H9 (cell line): Measurements from ENCODE around the gene SEC16B. TPM values are rescaled to one million over a fixed set of nuclear protein-coding genes. Genes with fewer than 3 reads are reported as not detected.

ENCODE experiments used
- DNase-seq: peaks from one replicate; pipeline ENCODE4 v3.0.0-alpha.2; 2017
- H2AFZ ChIP-seq: one replicate; pipeline ENCODE4 v1.6.1; 2013; ENCODE audit warnings: mild to moderate bottlenecking, low read length, control low read depth, moderate library complexity
- H2AK5ac ChIP-seq: 2 replicates; pipeline ENCODE4 v1.6.1; 2013; ENCODE audit warnings: low read length, control low read depth, mixed read lengths; ENCODE audit not compliant: insufficient read length
- H2BK120ac ChIP-seq: one replicate; pipeline ENCODE4 v1.6.1; 2013; ENCODE audit warnings: low read depth, mild to moderate bottlenecking, low read length, control low read depth, inconsistent platforms; ENCODE audit not compliant: poor library complexity, severe bottlenecking
- H2BK12ac ChIP-seq: 2 replicates; pipeline ENCODE4 v1.6.1; 2013; ENCODE audit warnings: low read length, control low read depth, mixed read lengths, low read depth; ENCODE audit not compliant: insufficient read length
- H2BK15ac ChIP-seq: 2 replicates; pipeline ENCODE4 v1.6.1; 2013; ENCODE audit warnings: low read depth, low read length, control low read depth
- H2BK20ac ChIP-seq: one replicate; pipeline ENCODE4 v1.6.1; 2013; ENCODE audit warnings: low read depth, mild to moderate bottlenecking, low read length, control low read depth, inconsistent platforms; ENCODE audit not compliant: poor library complexity, severe bottlenecking
- H2BK5ac ChIP-seq: 2 replicates; pipeline ENCODE4 v1.6.1; 2013; ENCODE audit warnings: low read length, control low read depth, mixed read lengths; ENCODE audit not compliant: insufficient read length
- H3K14ac ChIP-seq: 2 replicates; pipeline ENCODE4 v1.6.1; 2013; ENCODE audit warnings: low read length, control low read depth; ENCODE audit not compliant: insufficient read depth
- H3K18ac ChIP-seq: 2 replicates; pipeline ENCODE4 v1.6.1; 2013; ENCODE audit warnings: low read depth, mild to moderate bottlenecking, mixed read lengths, low read length, control low read depth; ENCODE audit not compliant: insufficient read length
- H3K23ac ChIP-seq: 2 replicates; pipeline ENCODE4 v1.6.1; 2013; ENCODE audit warnings: low read length, control low read depth, mixed read lengths, low read depth; ENCODE audit not compliant: insufficient read length
- H3K23me2 ChIP-seq: 2 replicates; pipeline ENCODE4 v1.6.1; 2013; ENCODE audit warnings: low read depth, mild to moderate bottlenecking, mixed read lengths, low read length, control low read depth; ENCODE audit not compliant: insufficient read length, poor library complexity, severe bottlenecking
- H3K27ac ChIP-seq: 2 replicates; pipeline ENCODE4 v1.5.1; 2013; ENCODE audit warnings: low read length, control low read depth, mixed read lengths, low read depth; ENCODE audit not compliant: insufficient read length
- H3K27me3 ChIP-seq: 2 replicates; pipeline ENCODE4 v1.6.1; 2013; ENCODE audit warnings: low read length, control low read depth, inconsistent platforms; ENCODE audit not compliant: insufficient read depth
- H3K4ac ChIP-seq: 2 replicates; pipeline ENCODE4 v1.6.1; 2013; ENCODE audit warnings: low read depth, mild to moderate bottlenecking, control low read depth, inconsistent platforms, low read length, moderate library complexity
- H3K4me1 ChIP-seq: 2 replicates; pipeline ENCODE4 v1.6.1; 2013; ENCODE audit warnings: low read length, control low read depth, inconsistent platforms; ENCODE audit not compliant: insufficient read depth
- H3K4me2 ChIP-seq: 2 replicates; pipeline ENCODE4 v1.6.1; 2013; ENCODE audit warnings: low read length, control low read depth, mixed read lengths; ENCODE audit not compliant: insufficient read length, insufficient read depth
- H3K56ac ChIP-seq: 2 replicates; pipeline ENCODE4 v1.6.1; 2013; ENCODE audit warnings: low read depth, mild to moderate bottlenecking, mixed read lengths, low read length, control low read depth; ENCODE audit not compliant: insufficient read length
- H3K79me1 ChIP-seq: 2 replicates; pipeline ENCODE4 v1.6.1; 2013; ENCODE audit warnings: low read depth, mild to moderate bottlenecking, moderate library complexity, low read length, control low read depth, inconsistent platforms; ENCODE audit not compliant: insufficient read depth, poor library complexity, severe bottlenecking
- H3K79me2 ChIP-seq: 2 replicates; pipeline ENCODE4 v1.6.1; 2013; ENCODE audit warnings: low read length, control low read depth, inconsistent platforms; ENCODE audit not compliant: insufficient read depth
- H3K9ac ChIP-seq: 2 replicates; pipeline ENCODE4 v1.6.1; 2013; ENCODE audit warnings: low read length, control low read depth, mixed read lengths; ENCODE audit not compliant: insufficient read length; ENCODE audit errors: extremely low read depth
- H3K9me3 ChIP-seq: one replicate; pipeline ENCODE4 v1.6.1; 2013; ENCODE audit warnings: low read depth, low read length, inconsistent platforms; ENCODE audit not compliant: control insufficient read depth
- H3T11ph ChIP-seq: one replicate; pipeline ENCODE4 v1.6.1; 2013; ENCODE audit warnings: mild to moderate bottlenecking, low read length, control low read depth, inconsistent platforms
- H4K20me1 ChIP-seq: one replicate; pipeline ENCODE4 v1.6.1; 2013; ENCODE audit not compliant: control insufficient read depth, insufficient read length, insufficient read depth
- H4K5ac ChIP-seq: 2 replicates; pipeline ENCODE4 v1.6.1; 2013; ENCODE audit warnings: low read depth, mild to moderate bottlenecking, mixed read lengths, low read length, control low read depth; ENCODE audit not compliant: insufficient read length
- H4K8ac ChIP-seq: replicated peaks from 2 replicates; pipeline ENCODE4 v1.6.1; 2013; ENCODE audit warnings: low read length, control low read depth, mixed read lengths, low read depth; ENCODE audit not compliant: insufficient read length
- H4K91ac ChIP-seq: 2 replicates; pipeline ENCODE4 v1.6.1; 2013; ENCODE audit warnings: low read depth, mild to moderate bottlenecking, moderate library complexity, mixed read lengths, low read length, control low read depth; ENCODE audit not compliant: insufficient read length
- H3K27ac Mint-ChIP-seq, 3 experiments: 2 replicates in 2 of 3; 3 replicates in 1 of 3; pipeline ENCODE4 v1.8.0; 2020 to 2021; ENCODE audit warnings: mixed read lengths in 3 of 3, mild to moderate bottlenecking in 1 of 3, moderate library complexity in 1 of 3
- H3K27me3 Mint-ChIP-seq: 2 replicates; pipeline ENCODE4 v1.8.0; 2021; ENCODE audit warnings: low read depth, mild to moderate bottlenecking, moderate library complexity, mixed read lengths
- H3K36me3 Mint-ChIP-seq, 3 experiments: 2 replicates in 2 of 3; 3 replicates in 1 of 3; pipeline ENCODE4 v1.8.0; 2020 to 2021; ENCODE audit warnings: low read depth in 3 of 3, mixed read lengths in 3 of 3; ENCODE audit not compliant: insufficient read depth in 1 of 3
- H3K4me1 Mint-ChIP-seq, 2 experiments: 2 replicates each; pipeline ENCODE4 v1.8.0; 2020; ENCODE audit warnings: mixed read lengths in 2 of 2
- H3K4me3 Mint-ChIP-seq, 2 experiments: 2 replicates in 1 of 2; 3 replicates in 1 of 2; pipeline ENCODE4 v1.8.0; 2020 to 2021; ENCODE audit warnings: mild to moderate bottlenecking in 2 of 2, mixed read lengths in 2 of 2, moderate library complexity in 1 of 2
- H3K9me3 Mint-ChIP-seq, 2 experiments: 2 replicates in 1 of 2; 3 replicates in 1 of 2; pipeline ENCODE4 v1.8.0; 2020; ENCODE audit warnings: mild to moderate bottlenecking in 2 of 2, mixed read lengths in 2 of 2, moderate library complexity in 1 of 2
- CTCF ChIP-seq: fragments of 200-600 bp; sonication (generic); conservative IDR thresholded peaks from 3 replicates; pipeline ENCODE4 v1.8.0; 2021; ENCODE audit warnings: antibody characterized with exemption, mild to moderate bottlenecking
- WGBS: extraction: QIAGEN DNeasy Blood & Tissue Kit; methylation state at CpG from one replicate; pipeline ENCODE4 v1.1.7; 2013; ENCODE audit warnings: missing lambda C conversion rate, low lambda C conversion rate, mixed read lengths; ENCODE audit not compliant: insufficient read length; ENCODE audit errors: extremely low coverage; 5-methylcytosine and 5-hydroxymethylcytosine counted together
- total RNA-seq: library from RNA; stranded (reverse); gene quantifications from 2 replicates; pipeline ENCODE4 v1.2.1, GENCODE V29; 2021

The SEC16B gene
- total RNA-seq, 1 experiment from 2014 or later, result 0.83 TPM

- no peaks in the 10 kb centered on the region for H3K36me3 Mint-ChIP-seq
- Histone ChIP-seq H3K14ac (no peak overlapping the region), H2BK5ac (no peak overlapping the region), H3K23ac (no peak overlapping the region), H3K79me2 (no peaks in the 10 kb centered on the region), H3K18ac (no peak overlapping the region), H2AFZ (no peak overlapping the region), H4K5ac (no peak overlapping the region), H2BK12ac (no peak overlapping the region), H3K4me2 (no peak overlapping the region), H2BK120ac (no peak overlapping the region), H3K23me2 (no peaks in the 10 kb centered on the region), H4K8ac (no peak overlapping the region), H3K56ac (no peak overlapping the region), H3K9me3 (no peaks in the 10 kb centered on the region), H3T11ph (no peak overlapping the region), H3K9ac (no peak overlapping the region), H3K27me3 (no peaks in the 10 kb centered on the region), H3K4me1 (no peaks in the 10 kb centered on the region), H2BK15ac (no peak overlapping the region), H4K20me1 (no peaks in the 10 kb centered on the region), H4K91ac (no peak overlapping the region), H2BK20ac (no peak overlapping the region), H2AK5ac (no peak overlapping the region), H3K4ac (no peak overlapping the region), H3K79me1 (no peaks in the 10 kb centered on the region), H3K27ac (no peak overlapping the region)
- peaks cover 2 to 4% of the 10 kb centered on the region in 2 experiments; a peak in 3 of 5 replicates for H3K9me3 Mint-ChIP-seq
- TF ChIP-seq CTCF, result no peak
- no peaks in the 10 kb centered on the region for H3K4me1 Mint-ChIP-seq
- no peak for DNase-seq
- no peak overlapping the region for H3K27ac Mint-ChIP-seq
- H3K4me3 Mint-ChIP-seq, result no peak overlapping the region
- peaks cover 4% of the 10 kb centered on the region for H3K27me3 Mint-ChIP-seq
- no CpG with 5 or more reads among the region's 5 CpGs for WGBS
Measured at GRCh38 chr1:177907000-177907399, 62.9 kb downstream of the SEC16B start.
